ENCODE measurements around the gene ZFTA. TPM values are rescaled to one million over a fixed set of nuclear protein-coding genes. Genes with fewer than 3 reads are reported as not detected.

ZFTA gene
- total RNA-seq, 1 experiment from 2014 or later = 8.6 TPM

GRCh38 chr11:63719987-63720386, 48.6 kb downstream of the ZFTA start:
- Histone ChIP-seq H3K4me3 (no peak overlapping the region), H3K27me3 (no peaks in the 10 kb centered on the region), H3K36me3 (peaks cover 18% of the 10 kb centered on the region), H3K9me3 (no peaks in the 10 kb centered on the region)
- DNase-seq = no peak

GRCh38 chr11:63719001-63719400, 49.6 kb downstream of the ZFTA start:
- no peak for DNase-seq
- H3K4me3 ChIP-seq = no peak overlapping the region
- H3K9me3 ChIP-seq = no peaks in the 10 kb centered on the region
- H3K36me3 ChIP-seq = peaks cover 19% of the 10 kb centered on the region
- no peaks in the 10 kb centered on the region for H3K27me3 ChIP-seq

Other genes starting within 250 kb of the ZFTA start
- 33.9 and 56.1 TPM in 2 replicates for gene PLAAT4, start 232.0 kb downstream of the ZFTA start, total RNA-seq (2014; rRNA removed; shearing (Covaris generic); ENCODE audit: low replicate concordance)
- gene PLAAT2, start 205.4 kb downstream of the ZFTA start, total RNA-seq (2014; rRNA removed; shearing (Covaris generic); ENCODE audit: low replicate concordance) = not detected in 2 replicates
- gene PLAAT3, start 154.3 kb downstream of the ZFTA start, total RNA-seq (2014; rRNA removed; shearing (Covaris generic); ENCODE audit: low replicate concordance) = 13.6 and 28.8 TPM in 2 replicates
- 92.4 and 93.6 TPM in 2 replicates for gene ATL3, start 97.4 kb downstream of the ZFTA start, total RNA-seq (2014; rRNA removed; shearing (Covaris generic); ENCODE audit: low replicate concordance)
- gene RTN3, start 87.3 kb downstream of the ZFTA start, total RNA-seq (2014; rRNA removed; shearing (Covaris generic); ENCODE audit: low replicate concordance) = 107 and 112 TPM in 2 replicates
- gene SPINDOC, start 44.7 kb upstream of the ZFTA start, total RNA-seq (2014; rRNA removed; shearing (Covaris generic); ENCODE audit: low replicate concordance) = 15.1 and 26.2 TPM in 2 replicates
- gene MARK2, start 70.3 kb upstream of the ZFTA start, total RNA-seq (2014; rRNA removed; shearing (Covaris generic); ENCODE audit: low replicate concordance) = 10.1 and 17.4 TPM in 2 replicates
- 0.03 TPM in 1 of 2 replicates, not detected in the other for gene RCOR2, start 148.4 kb upstream of the ZFTA start, total RNA-seq (2014; rRNA removed; shearing (Covaris generic); ENCODE audit: low replicate concordance)
- gene NAA40, start 170.2 kb upstream of the ZFTA start, total RNA-seq (2014; rRNA removed; shearing (Covaris generic); ENCODE audit: low replicate concordance) = 13.2 and 29.6 TPM in 2 replicates
- 297 and 593 TPM in 2 replicates for gene COX8A, start 205.8 kb upstream of the ZFTA start, total RNA-seq (2014; rRNA removed; shearing (Covaris generic); ENCODE audit: low replicate concordance)
- 56.9 and 98.7 TPM in 2 replicates for gene OTUB1, start 217.7 kb upstream of the ZFTA start, total RNA-seq (2014; rRNA removed; shearing (Covaris generic); ENCODE audit: low replicate concordance)